IMR-90 (cell line): ENCODE data around the gene FMO5.

Experiments used
- CEBPB ChIP-seq: IDR thresholded peaks from 2 replicates; pipeline ENCODE4 v1.6.1; 2012; ENCODE audit warnings: low read depth, low read length, improper control_type of control experiment
- CTCF ChIP-seq: conservative IDR thresholded peaks from 2 replicates; pipeline ENCODE4 v1.5.1; 2012; ENCODE audit warnings: mild to moderate bottlenecking, low read depth, low read length, improper control_type of control experiment
- MAFK ChIP-seq: IDR thresholded peaks from 2 replicates; pipeline ENCODE4 v1.6.1; 2012; ENCODE audit warnings: low read depth, low read length, improper control_type of control experiment
- MXI1 ChIP-seq: IDR thresholded peaks from 2 replicates; pipeline ENCODE4 v1.6.1; 2012; ENCODE audit warnings: low read depth, mild to moderate bottlenecking, low read length, moderate library complexity, borderline replicate concordance
- POLR2A ChIP-seq: IDR thresholded peaks from 2 replicates; pipeline ENCODE4 v1.6.1; 2012; ENCODE audit warnings: mild to moderate bottlenecking, low read depth, low read length
- RAD21 ChIP-seq: IDR thresholded peaks from 2 replicates; pipeline ENCODE4 v1.6.1; 2012; ENCODE audit warnings: low read length, improper control_type of control experiment
- RFX5 ChIP-seq: IDR thresholded peaks from 2 replicates; pipeline ENCODE4 v1.8.0; 2012; ENCODE audit warnings: low read depth, mild to moderate bottlenecking, low read length, moderate library complexity

GRCh38 chr1:147169840-147170674 lies 55.1 kb downstream of the FMO5 start:
- TF ChIP-seq CTCF, result no peak
- TF ChIP-seq POLR2A, result no peak
- no peak for TF ChIP-seq RFX5
- TF ChIP-seq MAFK, result no peak
- no peak for TF ChIP-seq MXI1
- no peak for TF ChIP-seq RAD21
- no peak for TF ChIP-seq CEBPB
